Activated naive CD8-positive, alpha-beta T cell treated with anti-CD3 and anti-CD28 coated beads, Interleukin-2, amount 10 ng/mL, durations not matched to agents 7 days and 5 days (primary cell): Measurements from ENCODE around the gene DONSON. TPM values are rescaled to one million over a fixed set of nuclear protein-coding genes. Genes with fewer than 3 reads are reported as not detected.

ENCODE experiments used
- ATAC-seq: fragments of 150-1000 bp; cut with Tn5 transposase; one replicate; pipeline ENCODE4 v1.10.0; 2021; ENCODE audit warnings: low read depth, moderate library complexity
- POLR2A ChIA-PET: fragments of 350-600 bp; sonication (Branson Sonifier 250); formaldehyde crosslinking; loops from one replicate; lab custom pipeline; 2021; ENCODE audit warnings: antibody characterized with exemption; lab: Charles Lee
- DNase-seq: peaks from one replicate; pipeline ENCODE4 v3.0.0; 2021
- H3K27ac Mint-ChIP-seq: one replicate; pipeline ENCODE4 v1.8.0; 2022; ENCODE audit warnings: mild to moderate bottlenecking, mixed read lengths
- H3K27me3 Mint-ChIP-seq: one replicate; pipeline ENCODE4 v1.8.0; 2022; ENCODE audit warnings: mild to moderate bottlenecking, moderate library complexity, mixed read lengths
- H3K36me3 Mint-ChIP-seq: one replicate; pipeline ENCODE4 v1.8.0; 2021; ENCODE audit warnings: mild to moderate bottlenecking, mixed read lengths
- H3K4me1 Mint-ChIP-seq: one replicate; pipeline ENCODE4 v1.8.0; 2021; ENCODE audit warnings: mixed read lengths
- H3K4me3 Mint-ChIP-seq: one replicate; pipeline ENCODE4 v1.8.0; 2022; ENCODE audit warnings: mild to moderate bottlenecking, moderate library complexity, mixed read lengths
- H3K9me3 Mint-ChIP-seq: one replicate; pipeline ENCODE4 v1.8.0; 2021; ENCODE audit warnings: mixed read lengths
- total RNA-seq, 2 experiments: library from RNA; stranded (reverse); gene quantifications; one replicate each; pipeline ENCODE4 v1.2.3, GENCODE V29; 2021

Gene DONSON
- total RNA-seq, 2 experiments from 2014 or later = 29.0 to 33.6 TPM

GRCh38 chr21:33557447-33557846 is 31.0 kb downstream of the DONSON start:
- no peak for ATAC-seq

DNA sequence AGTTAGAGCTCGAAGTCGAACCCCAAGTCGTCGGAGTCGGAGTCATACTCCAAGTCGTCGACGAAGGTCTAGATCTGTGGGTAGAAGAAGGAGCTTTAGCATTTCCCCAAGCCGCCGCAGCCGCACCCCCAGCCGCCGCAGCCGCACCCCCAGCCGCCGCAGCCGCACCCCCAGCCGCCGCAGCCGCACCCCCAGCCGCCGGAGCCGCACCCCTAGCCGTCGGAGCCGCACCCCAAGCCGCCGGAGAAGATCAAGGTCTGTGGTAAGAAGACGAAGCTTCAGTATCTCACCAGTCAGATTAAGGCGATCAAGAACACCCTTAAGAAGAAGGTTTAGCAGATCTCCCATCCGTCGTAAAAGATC is 33.5 kb downstream of the DONSON start:
- no peak overlapping the region for H3K4me3 Mint-ChIP-seq

More at GRCh38 chr21:33557447-33557846, 31.0 kb downstream of the DONSON start:
- Mint-ChIP-seq H3K27ac (no peak overlapping the region), H3K9me3 (no peaks in the 10 kb centered on the region), H3K4me1 (peaks cover 21% of the 10 kb centered on the region), H3K36me3 (peaks cover 64% of the 10 kb centered on the region), H3K4me3 (no peak overlapping the region), H3K27me3 (no peaks in the 10 kb centered on the region)
- POLR2A ChIA-PET = interaction anchor here (2.1 to 2.9 kb wide), 2 partner anchors 15 to 31 kb away, joined by 9 to 10 read pairs; partner anchors contain the start of genes DONSON, GART and SON
- no peak for DNase-seq

DNA sequence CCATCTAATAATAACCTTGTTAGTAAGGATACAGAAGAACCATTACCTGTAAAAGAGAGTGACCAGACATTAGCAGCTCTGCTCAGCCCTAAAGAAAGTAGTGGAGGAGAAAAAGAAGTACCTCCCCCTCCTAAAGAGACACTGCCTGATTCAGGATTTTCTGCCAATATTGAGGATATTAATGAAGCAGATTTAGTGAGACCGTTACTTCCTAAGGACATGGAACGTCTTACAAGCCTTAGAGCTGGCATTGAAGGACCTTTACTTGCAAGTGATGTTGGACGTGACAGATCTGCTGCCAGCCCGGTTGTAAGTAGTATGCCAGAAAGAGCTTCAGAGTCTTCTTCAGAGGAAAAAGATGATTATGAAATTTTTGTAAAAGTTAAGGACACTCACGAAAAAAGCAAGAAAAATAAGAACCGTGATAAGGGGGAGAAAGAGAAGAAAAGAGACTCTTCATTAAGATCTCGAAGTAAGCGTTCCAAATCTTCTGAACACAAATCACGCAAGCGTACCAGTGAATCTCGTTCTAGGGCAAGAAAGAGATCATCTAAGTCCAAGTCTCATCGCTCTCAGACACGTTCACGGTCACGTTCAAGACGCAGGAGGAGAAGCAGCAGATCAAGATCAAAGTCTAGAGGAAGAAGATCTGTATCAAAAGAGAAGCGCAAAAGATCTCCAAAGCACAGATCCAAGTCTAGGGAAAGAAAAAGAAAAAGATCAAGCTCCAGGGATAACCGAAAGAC is 34.1 kb downstream of the DONSON start:
- POLR2A ChIA-PET = interaction anchor here (2.9 kb wide), 1 partner anchor 34 kb away, joined by 10 read pairs; the partner anchor contains the start of gene DONSON
- no peak overlapping the region for H3K4me3 Mint-ChIP-seq
- peaks cover 23% of the 10 kb centered on the region for H3K4me1 Mint-ChIP-seq

More for the DNA sequence above, 33.5 kb downstream of the DONSON start:
- H3K36me3 Mint-ChIP-seq = peaks cover 66% of the 10 kb centered on the region
- peaks cover 23% of the 10 kb centered on the region for H3K4me1 Mint-ChIP-seq
- H3K27me3 Mint-ChIP-seq = no peaks in the 10 kb centered on the region
- DNase-seq = no peak
- no peak overlapping the region for H3K27ac Mint-ChIP-seq
- H3K9me3 Mint-ChIP-seq = no peaks in the 10 kb centered on the region
- no peak for ATAC-seq
- POLR2A ChIA-PET = interaction anchor here (2.9 kb wide), 1 partner anchor 34 kb away, joined by 10 read pairs; the partner anchor contains the start of gene DONSON

GRCh38 chr21:33552999-33553598 is 35.4 kb downstream of the DONSON start:
- H3K4me3 Mint-ChIP-seq = no peak overlapping the region
- ATAC-seq = no peak

More for the DNA sequence above, 34.1 kb downstream of the DONSON start:
- Mint-ChIP-seq H3K27ac (no peak overlapping the region), H3K36me3 (peaks cover 65% of the 10 kb centered on the region), H3K27me3 (no peaks in the 10 kb centered on the region), H3K9me3 (no peaks in the 10 kb centered on the region)
- ATAC-seq = no peak
- DNase-seq = no peak

GRCh38 chr21:33552093-33552998 is 36.1 kb downstream of the DONSON start:
- H3K36me3 Mint-ChIP-seq = peaks cover 62% of the 10 kb centered on the region
- H3K27ac Mint-ChIP-seq = no peak overlapping the region
- peaks cover 23% of the 10 kb centered on the region for H3K4me1 Mint-ChIP-seq
- no peaks in the 10 kb centered on the region for H3K9me3 Mint-ChIP-seq
- ATAC-seq (no peak), DNase-seq (no peak)
- no peaks in the 10 kb centered on the region for H3K27me3 Mint-ChIP-seq
- H3K4me3 Mint-ChIP-seq = no peak overlapping the region
- POLR2A ChIA-PET = interaction anchor here (0.7 to 1.6 kb wide), 3 partner anchors 9 to 781 kb away, joined by 6 to 9 read pairs (median 8); partner anchors contain the start of genes GART, PAXBP1 and SON

More at GRCh38 chr21:33552999-33553598, 35.4 kb downstream of the DONSON start:
- H3K27me3 Mint-ChIP-seq = no peaks in the 10 kb centered on the region
- no peak for DNase-seq
- H3K9me3 Mint-ChIP-seq = no peaks in the 10 kb centered on the region
- peaks cover 65% of the 10 kb centered on the region for H3K36me3 Mint-ChIP-seq
- H3K4me1 Mint-ChIP-seq = peaks cover 23% of the 10 kb centered on the region
- POLR2A ChIA-PET = no interaction called here
- no peak overlapping the region for H3K27ac Mint-ChIP-seq

GRCh38 chr21:33551664-33552063 is 36.8 kb downstream of the DONSON start:
- DNase-seq (no peak), ATAC-seq (no peak)
- H3K27me3 Mint-ChIP-seq = no peaks in the 10 kb centered on the region
- no peak overlapping the region for H3K27ac Mint-ChIP-seq
- no peaks in the 10 kb centered on the region for H3K9me3 Mint-ChIP-seq
- POLR2A ChIA-PET = interaction anchor here (0.7 to 1.6 kb wide), 4 partner anchors 8 to 780 kb away, joined by 4 to 9 read pairs (median 7); partner anchors contain the start of genes DONSON, GART, PAXBP1 and SON
- peaks cover 60% of the 10 kb centered on the region for H3K36me3 Mint-ChIP-seq
- no peak overlapping the region for H3K4me3 Mint-ChIP-seq
- H3K4me1 Mint-ChIP-seq = peaks cover 24% of the 10 kb centered on the region

DNA sequence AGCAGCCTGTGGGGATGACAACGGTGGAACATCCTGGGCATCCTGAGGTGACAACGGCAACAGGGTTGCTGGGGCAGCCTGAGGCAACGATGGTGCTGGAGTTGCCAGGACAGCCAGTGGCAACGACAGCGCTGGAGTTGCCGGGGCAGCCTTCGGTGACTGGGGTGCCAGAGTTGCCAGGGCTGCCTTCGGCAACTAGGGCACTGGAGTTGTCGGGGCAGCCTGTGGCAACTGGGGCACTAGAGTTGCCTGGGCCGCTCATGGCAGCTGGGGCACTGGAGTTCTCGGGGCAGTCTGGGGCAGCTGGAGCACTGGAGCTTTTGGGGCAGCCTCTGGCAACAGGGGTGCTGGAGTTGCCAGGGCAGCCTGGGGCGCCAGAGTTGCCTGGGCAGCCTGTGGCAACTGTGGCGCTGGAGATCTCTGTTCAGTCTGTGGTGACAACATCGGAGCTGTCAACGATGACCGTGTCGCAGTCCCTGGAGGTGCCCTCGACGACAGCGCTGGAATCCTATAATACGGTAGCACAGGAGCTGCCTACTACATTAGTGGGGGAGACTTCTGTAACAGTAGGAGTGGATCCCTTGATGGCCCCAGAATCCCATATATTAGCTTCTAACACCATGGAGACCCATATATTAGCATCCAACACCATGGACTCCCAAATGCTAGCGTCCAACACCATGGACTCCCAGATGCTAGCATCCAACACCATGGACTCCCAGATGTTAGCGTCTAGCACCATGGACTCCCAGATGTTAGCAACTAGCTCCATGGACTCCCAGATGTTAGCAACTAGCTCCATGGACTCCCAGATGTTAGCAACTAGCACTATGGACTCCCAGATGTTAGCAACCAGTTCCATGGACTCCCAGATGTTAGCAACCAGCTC is 37.5 kb downstream of the DONSON start:
- no peaks in the 10 kb centered on the region for H3K9me3 Mint-ChIP-seq
- H3K27me3 Mint-ChIP-seq = no peaks in the 10 kb centered on the region
- no peak for ATAC-seq
- H3K27ac Mint-ChIP-seq = no peak overlapping the region
- H3K36me3 Mint-ChIP-seq = peaks cover 53% of the 10 kb centered on the region
- peaks cover 22% of the 10 kb centered on the region for H3K4me1 Mint-ChIP-seq
- H3K4me3 Mint-ChIP-seq = no peak overlapping the region
- POLR2A ChIA-PET = interaction anchor here (0.7 to 1.6 kb wide), 4 partner anchors 8 to 780 kb away, joined by 4 to 9 read pairs (median 7); partner anchors contain the start of genes DONSON, GART, PAXBP1 and SON
- no peak for DNase-seq

DNA sequence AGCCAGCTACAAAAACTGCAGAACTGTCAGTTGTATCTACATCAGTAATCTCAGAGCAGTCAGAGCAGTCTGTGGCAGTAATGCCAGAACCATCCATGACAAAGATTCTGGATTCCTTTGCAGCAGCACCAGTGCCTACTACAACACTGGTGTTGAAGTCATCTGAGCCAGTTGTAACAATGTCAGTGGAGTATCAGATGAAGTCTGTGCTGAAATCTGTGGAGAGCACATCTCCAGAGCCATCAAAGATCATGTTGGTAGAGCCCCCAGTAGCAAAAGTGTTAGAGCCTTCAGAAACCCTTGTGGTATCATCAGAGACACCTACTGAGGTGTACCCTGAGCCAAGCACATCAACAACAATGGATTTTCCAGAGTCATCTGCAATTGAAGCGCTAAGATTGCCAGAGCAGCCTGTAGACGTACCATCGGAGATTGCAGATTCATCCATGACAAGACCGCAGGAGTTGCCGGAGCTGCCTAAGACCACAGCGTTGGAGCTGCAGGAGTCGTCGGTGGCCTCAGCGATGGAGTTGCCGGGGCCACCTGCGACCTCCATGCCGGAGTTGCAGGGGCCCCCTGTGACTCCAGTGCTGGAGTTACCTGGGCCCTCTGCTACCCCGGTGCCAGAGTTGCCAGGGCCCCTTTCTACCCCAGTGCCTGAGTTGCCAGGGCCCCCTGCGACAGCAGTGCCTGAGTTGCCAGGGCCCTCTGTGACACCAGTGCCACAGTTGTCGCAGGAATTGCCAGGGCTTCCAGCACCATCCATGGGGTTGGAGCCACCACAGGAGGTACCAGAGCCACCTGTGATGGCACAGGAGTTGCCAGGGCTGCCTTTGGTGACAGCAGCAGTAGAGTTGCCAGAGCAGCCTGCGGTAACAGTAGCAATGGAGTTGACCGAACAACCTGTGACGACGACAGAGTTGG is 38.4 kb downstream of the DONSON start:
- DNase-seq (no peak), ATAC-seq (no peak)
- Mint-ChIP-seq H3K27ac (no peak overlapping the region), H3K36me3 (peaks cover 49% of the 10 kb centered on the region), H3K27me3 (no peaks in the 10 kb centered on the region), H3K9me3 (no peaks in the 10 kb centered on the region), H3K4me3 (no peak overlapping the region), H3K4me1 (peaks cover 19% of the 10 kb centered on the region)
- POLR2A ChIA-PET = no interaction called here

DNA sequence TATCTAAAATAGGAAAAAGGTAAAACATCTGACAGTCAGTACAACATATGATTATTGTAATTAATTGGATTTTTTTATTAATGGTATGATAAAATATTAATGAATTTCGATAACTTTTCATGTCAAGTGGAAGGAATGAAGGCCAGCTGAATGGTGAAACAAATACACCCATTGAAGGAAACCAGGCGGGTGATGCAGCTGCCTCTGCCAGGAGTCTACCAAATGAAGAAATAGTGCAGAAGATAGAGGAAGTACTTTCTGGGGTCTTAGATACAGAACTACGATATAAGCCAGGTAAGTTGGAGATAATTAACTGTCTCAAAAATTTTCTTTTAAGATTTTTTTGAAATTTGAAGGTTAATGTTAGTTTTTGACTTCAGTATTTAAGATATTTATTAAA is 42.4 kb downstream of the DONSON start:
- no peaks in the 10 kb centered on the region for H3K9me3 Mint-ChIP-seq
- ATAC-seq = no peak
- peak overlapping the region; percentile 64 for H3K4me3 Mint-ChIP-seq
- no peaks in the 10 kb centered on the region for H3K27me3 Mint-ChIP-seq
- peaks cover 24% of the 10 kb centered on the region for H3K4me1 Mint-ChIP-seq
- no peak for DNase-seq
- H3K27ac Mint-ChIP-seq = no peak overlapping the region
- POLR2A ChIA-PET = interaction anchor here (6.0 kb wide), 1 partner anchor 43 kb away, joined by 36 read pairs; the partner anchor contains the start of gene DONSON
- H3K36me3 Mint-ChIP-seq = peaks cover 27% of the 10 kb centered on the region

- Mint-ChIP-seq H3K27ac (peak overlapping the region; percentile 99), H3K4me1 (peaks cover 35% of the 10 kb centered on the region), H3K27me3 (no peaks in the 10 kb centered on the region), H3K9me3 (no peaks in the 10 kb centered on the region), H3K4me3 (peak overlapping the region; percentile 96), H3K36me3 (peaks cover 21% of the 10 kb centered on the region)
- DNase-seq (no peak), ATAC-seq (no peak)
- POLR2A ChIA-PET = interaction anchor here (0.6 to 6.0 kb wide), 5 partner anchors 29 to 773 kb away, joined by 3 to 36 read pairs (median 6); partner anchors contain the start of genes DONSON, IL10RB, PAXBP1 and TMEM50B
Measured at GRCh38 chr21:33544451-33545195, 43.9 kb downstream of the DONSON start.
